GM18520 (cell line): ENCODE results near the gene HSPBP1.

Experiments
- ATAC-seq: cut with Tn5 transposase; IDR thresholded peaks from one replicate; pipeline ENCODE4 v1.9.1; 2021; ENCODE audit not compliant: unreplicated experiment

Gene HSPBP1

GRCh38 chr19:55223291-55224037, 56.4 kb downstream of the HSPBP1 start:
- ATAC-seq, result no peak

- ATAC-seq, result no peak
Observed at GRCh38 chr19:55220525-55220924, 59.4 kb downstream of the HSPBP1 start.

- no peak for ATAC-seq
Observed at GRCh38 chr19:55216461-55217198, 63.3 kb downstream of the HSPBP1 start.

- ATAC-seq, result no peak
Observed at GRCh38 chr19:55213547-55213946, 66.4 kb downstream of the HSPBP1 start.

- ATAC-seq, result no peak
Observed at GRCh38 chr19:55212447-55212846, 67.5 kb downstream of the HSPBP1 start.
